NCI-H1694 treated with DMSO at 0.1 percent for 48 hours (cell line): ENCODE measurements around the gene STX8.

ENCODE experiments used
- DNase-seq: peaks from one replicate; lab custom pipeline; 2025; lab: John Stamatoyannopoulos, UW

STX8 gene

GRCh38 chr17:9436630-9437029 is 139.0 kb downstream of the STX8 start:
- DNase-seq = peak; percentile 41

GRCh38 chr17:9435165-9435564 is 140.5 kb downstream of the STX8 start:
- DNase-seq = no peak

GRCh38 chr17:9434642-9435057 is 141.0 kb downstream of the STX8 start:
- DNase-seq = no peak

DNA sequence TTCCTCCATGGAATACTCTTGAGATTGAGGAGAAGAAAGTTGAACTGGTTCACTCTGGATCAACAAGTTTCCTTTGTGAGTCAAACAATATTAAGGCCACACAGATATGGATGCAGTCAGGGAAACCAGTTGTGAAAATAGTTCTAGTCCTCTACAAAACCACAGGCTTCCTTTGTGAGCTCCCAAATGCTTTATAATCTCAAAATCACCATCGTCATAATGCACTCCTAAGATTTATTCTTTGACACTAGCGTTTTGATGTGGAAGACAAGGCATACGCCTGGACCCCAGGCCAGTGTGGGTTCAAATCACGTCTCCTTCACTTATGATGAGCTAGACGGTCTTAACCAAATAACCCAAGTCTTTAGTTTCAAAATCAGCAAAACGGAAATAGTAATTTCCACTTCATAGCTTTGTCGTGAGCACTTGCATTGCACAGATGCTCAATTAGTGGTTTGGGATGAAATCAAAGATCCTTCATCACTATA is 142.6 kb downstream of the STX8 start:
- DNase-seq = no peak

- DNase-seq = no peak
Observed at GRCh38 chr17:9432134-9432885, 143.3 kb downstream of the STX8 start.

DNA sequence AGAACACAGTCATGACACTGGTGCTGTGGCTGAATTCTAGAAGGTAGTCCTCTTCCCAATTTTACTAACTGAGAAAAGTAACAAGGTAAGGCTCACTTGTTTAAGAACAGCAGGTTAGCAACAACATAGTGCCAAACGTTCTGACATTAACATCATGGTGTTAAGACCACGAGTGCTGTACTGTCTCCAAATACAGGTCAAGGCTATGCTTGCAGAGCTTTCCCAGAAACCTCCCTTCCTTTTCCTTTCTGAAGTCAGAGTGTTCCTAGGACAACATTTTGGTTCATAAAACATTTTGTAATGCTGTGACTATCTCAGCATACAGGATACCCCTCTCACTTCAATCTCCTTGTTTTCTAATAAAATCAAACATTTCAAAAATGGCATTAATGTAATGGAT is 144.0 kb downstream of the STX8 start:
- no peak for DNase-seq

DNA sequence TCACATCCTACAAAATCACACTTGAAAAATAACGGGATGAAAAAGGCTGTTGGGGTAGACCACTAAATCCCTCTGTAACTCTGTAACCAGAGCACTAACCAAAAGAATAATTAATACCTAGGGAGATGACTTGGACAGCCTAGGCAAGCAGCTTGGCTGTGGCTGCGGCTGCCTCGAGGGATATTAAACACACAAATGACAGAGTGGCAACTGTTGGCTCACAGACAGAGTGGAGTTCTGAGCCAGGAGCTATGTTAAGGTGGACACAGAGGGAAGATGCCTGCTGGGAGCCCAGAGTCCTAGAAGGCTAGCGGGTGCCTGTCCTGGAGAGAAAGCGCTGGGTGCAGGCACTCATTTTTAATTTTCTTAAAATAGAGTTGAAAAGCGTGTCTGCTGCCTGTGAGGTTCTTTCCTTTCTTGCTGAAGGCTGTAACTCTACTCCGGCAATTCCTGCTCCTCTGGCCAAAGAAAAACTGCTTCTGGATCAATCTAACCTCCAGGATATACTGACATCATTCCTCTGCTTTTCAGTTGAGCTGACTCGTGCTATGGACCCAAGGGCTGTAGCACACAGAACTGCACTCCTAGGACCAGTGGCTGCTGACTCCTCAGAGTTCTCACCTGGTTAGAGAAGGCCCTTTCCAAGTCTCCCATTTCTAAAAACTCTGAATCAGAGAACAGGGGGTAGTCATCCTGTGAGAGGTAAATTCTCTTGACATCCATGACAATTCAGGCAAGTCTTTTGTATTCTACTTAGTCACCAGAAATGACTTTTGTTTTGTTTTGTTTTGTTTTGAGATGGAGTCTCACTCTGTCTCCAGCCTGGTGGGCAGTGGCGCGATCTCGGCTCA is 147.9 kb downstream of the STX8 start:
- DNase-seq = no peak

DNA sequence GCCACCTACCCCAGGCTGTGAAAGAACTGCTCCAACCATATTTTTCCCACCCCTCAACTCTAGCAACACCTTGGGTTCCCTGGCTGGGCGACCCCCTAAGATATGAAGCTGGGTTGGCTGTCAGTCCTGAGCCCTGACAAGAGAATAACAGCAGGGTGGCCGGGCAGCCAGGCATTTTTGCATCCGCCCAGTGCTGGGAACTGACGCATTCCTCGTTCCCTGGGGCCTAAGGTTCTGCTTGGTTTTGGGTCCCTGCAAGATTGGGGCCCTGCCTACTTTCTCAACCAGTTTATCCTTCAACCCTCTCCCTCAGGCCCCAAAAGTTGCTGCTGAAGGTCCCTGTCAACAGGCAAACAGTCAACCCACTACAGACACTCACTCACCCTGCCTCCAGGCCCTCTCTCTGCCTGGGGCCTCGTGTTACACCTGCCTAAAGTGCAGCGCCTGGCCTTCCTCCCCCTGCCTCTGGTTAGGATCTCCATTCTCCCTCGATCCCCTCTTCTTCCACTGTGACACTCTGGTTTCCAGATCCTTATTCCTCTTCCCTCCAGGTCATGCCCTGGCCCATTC is 151.5 kb downstream of the STX8 start:
- no peak for DNase-seq

DNA sequence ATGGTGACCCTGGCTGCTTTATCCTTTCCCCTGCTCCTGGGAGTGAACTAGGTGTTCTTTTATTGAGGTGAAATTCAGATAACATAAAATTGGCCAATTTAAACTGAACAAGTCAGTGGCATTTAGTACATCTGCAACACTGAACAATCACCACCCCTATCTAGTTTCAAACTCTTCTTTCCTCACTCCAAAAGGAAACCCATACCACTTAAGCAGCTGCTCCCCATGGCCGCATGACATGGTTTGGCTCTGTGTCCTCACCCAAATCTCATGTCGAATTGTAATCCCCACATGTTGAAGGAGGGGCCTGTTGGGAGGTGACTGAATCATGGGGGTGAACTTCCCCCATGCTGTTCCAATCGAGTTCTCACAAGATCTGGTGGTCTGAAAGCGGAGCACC is 154.1 kb downstream of the STX8 start:
- no peak for DNase-seq

- no peak for DNase-seq
Observed at GRCh38 chr17:9419932-9420453, 155.6 kb downstream of the STX8 start.

DNA sequence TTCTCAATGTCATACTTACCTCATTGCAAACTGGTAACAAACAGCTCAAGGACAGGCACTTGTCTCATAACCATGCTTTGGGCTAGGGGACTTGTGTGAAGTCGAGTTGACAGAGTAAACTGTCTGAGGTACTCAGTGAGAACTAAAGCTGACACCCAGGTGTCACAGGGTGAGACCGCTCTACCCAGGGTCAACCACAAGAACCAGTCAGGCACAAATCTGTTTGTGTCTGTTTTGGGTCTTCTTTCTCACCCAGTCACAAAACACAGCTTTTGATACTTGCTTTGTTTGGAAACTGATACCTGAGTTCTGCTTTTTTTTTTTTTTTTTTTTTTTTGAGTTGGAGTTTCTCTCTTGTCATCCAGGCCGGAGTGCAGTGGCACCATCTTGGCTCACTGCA is 161.1 kb downstream of the STX8 start:
- DNase-seq = no peak

DNA sequence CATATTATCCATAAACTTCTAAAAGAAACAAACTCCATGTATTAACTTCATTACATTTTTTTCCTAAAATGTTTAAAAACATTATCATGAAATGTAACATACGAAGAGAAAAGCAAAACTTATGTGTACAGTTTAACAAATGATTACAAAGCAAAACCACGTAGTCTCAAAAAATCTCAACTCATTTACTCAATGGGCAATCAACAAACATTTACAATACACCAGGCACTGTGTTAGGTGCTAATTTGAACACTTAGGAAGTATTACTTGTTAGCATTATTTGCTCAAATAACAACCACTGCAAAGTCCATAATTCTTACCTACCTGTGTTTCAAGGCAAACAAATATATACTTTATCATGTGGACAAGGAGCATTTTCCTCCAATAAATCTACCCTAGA is 164.9 kb downstream of the STX8 start:
- DNase-seq = no peak

GRCh38 chr17:9410301-9410700 is 165.3 kb downstream of the STX8 start:
- DNase-seq = no peak

DNA sequence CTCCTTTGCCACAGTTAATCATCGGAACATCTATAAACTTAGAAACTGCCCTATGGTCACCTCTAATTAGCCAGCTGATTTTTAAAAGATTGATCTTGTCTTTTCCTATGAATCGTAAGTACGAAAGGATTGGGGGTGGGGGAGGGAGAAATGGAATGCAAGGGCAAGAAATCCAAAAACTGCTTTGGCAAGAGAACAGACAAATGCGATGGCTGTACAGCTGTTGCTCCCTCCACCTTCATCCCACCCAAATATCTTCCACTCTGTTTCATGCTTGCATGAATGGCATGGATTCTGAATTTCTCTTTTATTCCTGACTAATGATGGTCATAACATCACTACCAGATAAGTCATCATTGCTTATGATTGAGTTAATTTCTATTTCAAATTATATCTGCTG is 165.7 kb downstream of the STX8 start:
- no peak for DNase-seq

DNA sequence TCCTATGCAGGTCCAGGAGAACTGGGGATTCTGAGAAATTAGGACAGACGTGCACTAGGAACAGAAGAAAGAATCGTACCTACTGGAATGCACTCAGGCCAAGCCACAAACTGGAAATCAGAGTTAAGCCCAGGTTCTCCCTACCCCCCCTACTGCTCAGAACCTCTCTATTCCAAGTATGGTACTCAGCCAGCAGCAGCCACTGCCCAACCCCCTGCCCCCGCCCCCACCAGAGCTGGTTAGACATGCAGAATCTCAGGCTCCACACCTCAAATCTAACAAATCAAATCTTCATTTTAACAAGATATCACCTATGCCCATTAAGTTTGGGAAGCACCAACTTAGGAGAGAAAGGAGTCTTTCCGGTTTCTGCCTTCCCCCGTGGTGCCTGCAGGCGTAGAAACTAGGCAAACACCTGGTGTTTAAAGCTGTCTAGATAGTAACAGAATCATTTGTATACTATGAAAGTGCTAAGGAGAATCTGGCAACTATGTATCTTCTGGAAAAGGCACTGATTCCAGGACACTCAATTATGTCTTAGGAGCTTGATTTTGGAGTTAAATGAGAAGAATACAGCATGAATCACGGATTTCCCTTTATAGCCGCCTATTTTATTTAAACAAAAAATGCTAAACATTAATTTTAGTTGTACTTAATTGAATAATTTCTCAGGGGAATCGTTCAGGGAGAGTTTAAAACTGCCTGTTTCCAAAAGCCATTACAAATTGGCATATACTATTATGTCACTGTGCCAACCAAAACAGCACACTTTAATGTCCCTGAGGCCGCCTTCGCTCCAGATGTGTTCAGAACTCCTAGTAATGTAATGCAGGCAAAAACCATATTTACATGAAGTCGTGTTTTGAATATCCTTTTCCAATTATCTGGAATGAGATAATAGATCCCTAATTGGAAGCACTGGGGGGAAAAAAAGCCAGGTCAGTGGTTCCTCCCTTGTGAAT is 166.5 kb downstream of the STX8 start:
- no peak for DNase-seq

GRCh38 chr17:9408381-9408780 is 167.2 kb downstream of the STX8 start:
- no peak for DNase-seq

- DNase-seq = no peak
Observed at GRCh38 chr17:9406046-9406606, 169.5 kb downstream of the STX8 start.

GRCh38 chr17:9403257-9403656 is 172.4 kb downstream of the STX8 start:
- no peak for DNase-seq

GRCh38 chr17:9402590-9403199 is 172.9 kb downstream of the STX8 start:
- peak; percentile 12 for DNase-seq

DNA sequence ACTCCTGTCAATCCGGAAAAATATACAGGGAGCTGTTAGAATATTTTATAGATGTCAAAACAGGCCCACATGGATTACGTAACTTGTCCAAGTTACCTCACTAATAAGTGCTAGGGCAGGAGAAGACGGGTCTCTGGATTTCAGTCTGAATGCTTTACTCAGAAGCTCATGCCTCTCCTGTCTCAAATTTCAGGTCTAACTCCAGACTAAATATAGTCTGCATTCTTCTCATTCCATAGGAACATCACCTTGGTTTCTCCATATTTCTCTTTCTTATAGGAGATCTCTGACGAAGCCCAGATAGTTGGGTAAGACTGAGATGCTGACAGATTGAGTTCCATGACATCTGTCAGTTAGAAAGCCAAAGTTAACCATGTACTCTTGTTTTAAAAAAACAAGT is 174.2 kb downstream of the STX8 start:
- no peak for DNase-seq

GRCh38 chr17:9389111-9389527 is 186.5 kb downstream of the STX8 start:
- DNase-seq = no peak
